Chondrocyte (in vitro differentiated cells): ENCODE data around the gene CMC1. TPM values are rescaled to one million over a fixed set of nuclear protein-coding genes. Genes with fewer than 3 reads are reported as not detected.

Source experiments
- DNase-seq: peaks from one replicate; pipeline ENCODE4 v3.0.0; 2021; ENCODE audit warnings: mixed read lengths, low spot score
- H3K27ac Mint-ChIP-seq: one replicate; pipeline ENCODE4 v1.8.0; 2021; ENCODE audit warnings: mild to moderate bottlenecking, moderate library complexity, mixed read lengths; ENCODE audit not compliant: unreplicated experiment
- H3K27me3 Mint-ChIP-seq: 2 replicates; pipeline ENCODE4 v1.8.0; 2021; ENCODE audit warnings: low read depth, mixed read lengths
- H3K36me3 Mint-ChIP-seq: 2 replicates; pipeline ENCODE4 v1.8.0; 2021; ENCODE audit warnings: low read depth, mixed read lengths
- H3K4me1 Mint-ChIP-seq: 2 replicates; pipeline ENCODE4 v1.8.0; 2021; ENCODE audit warnings: low read depth, mild to moderate bottlenecking, mixed read lengths
- H3K4me3 Mint-ChIP-seq: one replicate; pipeline ENCODE4 v1.8.0; 2021; ENCODE audit warnings: mild to moderate bottlenecking, moderate library complexity, mixed read lengths; ENCODE audit not compliant: unreplicated experiment
- H3K9me3 Mint-ChIP-seq: 2 replicates; pipeline ENCODE4 v1.8.0; 2021; ENCODE audit warnings: low read depth, mixed read lengths
- total RNA-seq: library from RNA; stranded (reverse); gene quantifications from 3 replicates; pipeline ENCODE4 v1.2.1, GENCODE V29; 2021
- TF ChIP-seq, protein P1 (sequence below): fragments of 200-600 bp; sonication (generic); IDR thresholded peaks from 2 replicates; pipeline ENCODE4 v1.5.0; 2021; ENCODE audit warnings: antibody characterized with exemption, mild to moderate bottlenecking, moderate library complexity

Gene CMC1
- total RNA-seq, 1 donor from 2014 or later, result 9.4 TPM

- Mint-ChIP-seq H3K27me3 (peaks cover 5% of the 10 kb centered on the region), H3K27ac (no peak overlapping the region), H3K9me3 (no peaks in the 10 kb centered on the region), H3K36me3 (no peaks in the 10 kb centered on the region), H3K4me3 (no peak overlapping the region), H3K4me1 (no peaks in the 10 kb centered on the region)
- DNase-seq, result no peak
- TF ChIP-seq, protein P1, sequence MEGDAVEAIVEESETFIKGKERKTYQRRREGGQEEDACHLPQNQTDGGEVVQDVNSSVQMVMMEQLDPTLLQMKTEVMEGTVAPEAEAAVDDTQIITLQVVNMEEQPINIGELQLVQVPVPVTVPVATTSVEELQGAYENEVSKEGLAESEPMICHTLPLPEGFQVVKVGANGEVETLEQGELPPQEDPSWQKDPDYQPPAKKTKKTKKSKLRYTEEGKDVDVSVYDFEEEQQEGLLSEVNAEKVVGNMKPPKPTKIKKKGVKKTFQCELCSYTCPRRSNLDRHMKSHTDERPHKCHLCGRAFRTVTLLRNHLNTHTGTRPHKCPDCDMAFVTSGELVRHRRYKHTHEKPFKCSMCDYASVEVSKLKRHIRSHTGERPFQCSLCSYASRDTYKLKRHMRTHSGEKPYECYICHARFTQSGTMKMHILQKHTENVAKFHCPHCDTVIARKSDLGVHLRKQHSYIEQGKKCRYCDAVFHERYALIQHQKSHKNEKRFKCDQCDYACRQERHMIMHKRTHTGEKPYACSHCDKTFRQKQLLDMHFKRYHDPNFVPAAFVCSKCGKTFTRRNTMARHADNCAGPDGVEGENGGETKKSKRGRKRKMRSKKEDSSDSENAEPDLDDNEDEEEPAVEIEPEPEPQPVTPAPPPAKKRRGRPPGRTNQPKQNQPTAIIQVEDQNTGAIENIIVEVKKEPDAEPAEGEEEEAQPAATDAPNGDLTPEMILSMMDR, result no peak
Observed at GRCh38 chr3:28207000-28207733, 34.3 kb upstream of the CMC1 start.

GRCh38 chr3:28210968-28211713 lies 30.3 kb upstream of the CMC1 start:
- no peak overlapping the region for H3K27ac Mint-ChIP-seq
- H3K4me1 Mint-ChIP-seq, result no peaks in the 10 kb centered on the region
- DNase-seq, result no peak
- peaks cover 6% of the 10 kb centered on the region for H3K27me3 Mint-ChIP-seq
- H3K4me3 Mint-ChIP-seq, result no peak overlapping the region
- peaks cover 19% of the 10 kb centered on the region for H3K9me3 Mint-ChIP-seq
- TF ChIP-seq, protein P1, result no peak
- H3K36me3 Mint-ChIP-seq, result peaks cover 1% of the 10 kb centered on the region

- Mint-ChIP-seq H3K9me3 (peaks cover 19% of the 10 kb centered on the region), H3K27me3 (peaks cover 6% of the 10 kb centered on the region), H3K27ac (no peak overlapping the region), H3K36me3 (peaks cover 1% of the 10 kb centered on the region), H3K4me3 (no peak overlapping the region), H3K4me1 (no peaks in the 10 kb centered on the region)
- DNase-seq, result no peak
- TF ChIP-seq, protein P1, result no peak
Observed at GRCh38 chr3:28212681-28213080, 28.7 kb upstream of the CMC1 start.

DNA sequence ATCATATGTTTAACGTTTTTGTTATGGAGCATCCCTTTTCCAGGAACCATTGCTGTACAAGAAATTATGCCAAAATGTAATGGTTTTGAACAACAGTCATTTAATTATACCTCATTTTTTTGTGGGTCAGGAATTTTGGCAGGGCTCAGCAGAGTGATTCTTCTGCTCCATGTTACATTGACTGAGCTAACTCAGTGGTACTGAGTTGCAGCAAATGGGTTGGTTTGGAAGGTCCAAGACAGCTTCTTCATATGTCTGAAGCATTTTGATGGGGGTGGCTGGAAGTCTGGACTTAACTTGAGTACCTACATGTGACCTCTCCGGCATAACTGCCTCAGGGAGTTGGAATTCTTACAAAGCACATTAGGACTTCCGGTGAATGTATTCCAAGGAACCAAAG lies 26.0 kb upstream of the CMC1 start:
- Mint-ChIP-seq H3K9me3 (peaks cover 19% of the 10 kb centered on the region), H3K27ac (no peak overlapping the region), H3K36me3 (peaks cover 1% of the 10 kb centered on the region), H3K27me3 (peaks cover 10% of the 10 kb centered on the region), H3K4me1 (no peaks in the 10 kb centered on the region), H3K4me3 (no peak overlapping the region)
- TF ChIP-seq, protein P1, result no peak
- no peak for DNase-seq

GRCh38 chr3:28218071-28218916 lies 23.1 kb upstream of the CMC1 start:
- Mint-ChIP-seq H3K4me3 (no peak overlapping the region), H3K36me3 (peaks cover 1% of the 10 kb centered on the region), H3K27me3 (peaks cover 14% of the 10 kb centered on the region), H3K27ac (no peak overlapping the region), H3K4me1 (no peaks in the 10 kb centered on the region), H3K9me3 (peaks cover 10% of the 10 kb centered on the region)
- TF ChIP-seq, protein P1, result no peak
- DNase-seq, result no peak
